ENCODE data around the gene GRM5.
"Not testable (repeated sequence)": the region's sequence is repeated elsewhere in the genome, so short reads cannot be mapped to it uniquely, and the experiment has no call there.

Gene GRM5

DNA sequence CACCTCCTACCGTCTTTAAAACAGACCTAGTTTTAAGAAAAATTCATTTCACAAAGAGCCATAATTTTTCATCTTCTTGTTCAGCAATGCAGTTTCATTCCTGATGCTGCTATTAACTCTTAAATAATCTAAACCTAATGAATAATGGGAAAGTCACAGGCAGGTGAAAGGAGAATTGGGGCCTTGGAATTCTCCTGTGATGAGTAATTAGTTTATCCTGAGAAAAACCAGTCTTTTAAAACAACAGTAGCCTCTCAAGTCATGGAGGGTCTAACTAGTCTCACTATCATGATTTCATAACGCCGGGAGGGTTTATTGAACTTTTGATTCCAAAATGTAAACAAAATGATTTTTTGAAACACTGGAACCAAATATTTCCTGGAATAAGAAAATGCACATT is 86.8 kb downstream of the GRM5 start:
- DNase-seq (ENCODE audit: insufficient read length, low spot score); FAIRE-seq: not testable (repeated sequence)

DNA sequence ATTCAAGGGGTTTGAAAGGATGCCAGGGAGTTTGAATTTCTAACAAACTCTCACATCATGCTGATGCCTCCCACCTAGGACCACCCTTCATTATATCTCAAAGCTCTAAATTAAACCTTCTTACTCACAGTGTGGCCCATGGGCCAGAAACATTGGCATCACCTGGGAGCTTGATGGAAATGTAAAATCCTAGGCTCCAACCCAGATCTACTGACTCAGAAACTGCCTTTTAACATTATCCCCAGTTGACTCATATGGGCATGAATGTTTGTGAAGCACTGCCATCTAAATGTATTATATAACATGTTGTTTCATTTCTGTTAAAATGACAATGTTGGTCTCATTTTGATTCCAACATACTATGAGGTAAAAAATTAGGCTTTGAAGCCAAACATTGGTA is 90.3 kb downstream of the GRM5 start:
- not testable (repeated sequence) for FAIRE-seq

DNA sequence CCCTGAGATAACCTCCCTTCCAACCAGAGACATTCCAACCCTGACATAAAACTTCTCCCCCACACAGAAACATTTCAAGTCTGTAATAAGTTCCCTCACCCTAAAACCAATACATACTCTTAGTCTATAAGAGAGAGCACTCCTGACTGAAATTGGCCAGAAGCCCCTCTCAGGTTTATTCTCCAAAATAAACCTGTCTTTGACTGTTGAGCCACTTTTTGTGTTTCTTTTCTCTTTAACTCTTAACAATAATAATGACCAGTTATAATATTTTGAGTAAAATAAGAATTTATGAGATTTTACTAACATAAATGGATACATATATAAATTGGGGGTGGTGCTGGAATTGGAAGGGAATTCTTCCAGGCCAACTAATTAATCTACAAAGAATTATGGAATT is 93.6 kb downstream of the GRM5 start:
- DNase-seq (ENCODE audit: insufficient read length, low spot score) (no peak), FAIRE-seq (no peak)

More for the DNA sequence above, 90.3 kb downstream of the GRM5 start:
- DNase-seq (ENCODE audit: insufficient read length, low spot score), result not testable (repeated sequence)

DNA sequence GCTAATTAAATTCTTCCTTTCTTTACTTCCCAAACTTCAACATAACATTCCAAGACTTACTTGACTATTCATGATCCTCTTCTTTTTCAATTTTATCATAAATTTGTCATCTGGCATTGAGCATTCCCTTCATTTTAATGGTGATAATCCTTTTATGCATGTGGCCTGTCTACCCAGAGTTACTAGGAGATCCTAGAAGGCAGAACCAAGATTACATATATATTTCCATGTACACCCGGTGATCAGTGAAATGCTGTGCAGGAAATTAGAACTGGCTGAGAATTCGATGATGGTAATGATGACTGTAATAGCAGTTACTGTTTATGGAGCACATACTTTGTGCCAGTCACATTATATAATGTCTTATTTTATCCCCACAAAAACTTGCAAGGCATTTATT is 104.2 kb downstream of the GRM5 start:
- FAIRE-seq; DNase-seq (ENCODE audit: insufficient read length, low spot score): not testable (repeated sequence)

DNA sequence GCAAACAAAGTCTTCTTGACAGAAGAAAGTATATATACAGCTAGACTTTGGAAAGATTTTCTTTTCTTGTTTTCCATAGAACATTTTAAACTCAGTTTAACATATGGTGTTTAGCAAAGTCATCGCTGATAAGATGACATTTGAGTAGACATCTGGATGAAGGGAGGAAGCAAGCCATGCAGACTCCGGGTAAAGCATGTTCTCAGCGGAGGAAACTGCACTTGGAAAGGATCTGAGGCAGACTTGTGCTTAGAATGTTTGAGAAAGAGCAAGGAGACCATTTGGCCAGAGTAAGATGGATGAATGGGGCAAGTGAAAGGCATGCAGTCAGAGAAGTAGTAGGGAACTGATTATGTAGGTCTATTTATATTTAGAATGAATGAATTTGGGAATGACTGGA is 105.9 kb downstream of the GRM5 start:
- DNase-seq (ENCODE audit: insufficient read length, low spot score), result not testable (repeated sequence)
- FAIRE-seq, result peak; percentile 48

DNA sequence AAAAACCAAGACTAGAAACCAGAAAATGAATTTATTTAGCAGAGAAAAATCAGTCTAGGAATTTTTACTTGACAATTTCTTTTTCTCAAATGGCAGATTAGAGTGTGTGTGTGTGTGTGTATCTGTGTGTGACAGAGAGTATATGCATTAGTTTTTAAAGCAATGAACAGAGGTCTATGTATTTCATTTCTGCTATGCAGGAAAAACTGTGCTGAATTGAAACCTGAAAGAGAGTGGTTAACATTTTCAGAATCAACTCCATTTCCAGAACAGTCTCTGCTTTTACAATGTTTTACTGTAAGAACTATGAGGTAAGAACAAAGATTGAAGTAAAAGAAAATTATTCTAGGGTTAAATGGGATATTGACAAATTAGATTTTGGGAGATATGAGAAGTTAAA is 114.8 kb downstream of the GRM5 start:
- DNase-seq (ENCODE audit: insufficient read length, low spot score), result no peak
- FAIRE-seq, result peak; percentile 28

DNA sequence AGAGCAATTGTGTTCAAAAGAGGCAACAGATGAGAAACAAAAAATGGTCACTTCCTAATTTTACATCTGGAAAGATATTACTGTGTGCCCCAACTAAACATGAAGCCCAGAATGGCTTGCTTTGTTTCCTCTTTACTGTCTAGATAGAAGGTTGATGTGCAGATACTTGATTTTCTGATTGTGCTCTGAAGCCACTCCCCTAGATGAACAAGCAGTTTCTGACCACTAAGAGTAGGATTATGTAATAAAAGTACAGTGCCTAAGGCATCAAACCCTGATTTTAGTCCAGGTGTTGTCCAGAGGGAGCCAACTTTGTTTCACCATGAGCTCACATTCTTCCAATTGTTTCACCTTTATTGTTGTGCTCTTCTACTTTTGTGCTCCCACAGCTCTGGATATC is 116.9 kb downstream of the GRM5 start:
- FAIRE-seq, result peak; percentile 76
- DNase-seq (ENCODE audit: insufficient read length, low spot score), result not testable (repeated sequence)

DNA sequence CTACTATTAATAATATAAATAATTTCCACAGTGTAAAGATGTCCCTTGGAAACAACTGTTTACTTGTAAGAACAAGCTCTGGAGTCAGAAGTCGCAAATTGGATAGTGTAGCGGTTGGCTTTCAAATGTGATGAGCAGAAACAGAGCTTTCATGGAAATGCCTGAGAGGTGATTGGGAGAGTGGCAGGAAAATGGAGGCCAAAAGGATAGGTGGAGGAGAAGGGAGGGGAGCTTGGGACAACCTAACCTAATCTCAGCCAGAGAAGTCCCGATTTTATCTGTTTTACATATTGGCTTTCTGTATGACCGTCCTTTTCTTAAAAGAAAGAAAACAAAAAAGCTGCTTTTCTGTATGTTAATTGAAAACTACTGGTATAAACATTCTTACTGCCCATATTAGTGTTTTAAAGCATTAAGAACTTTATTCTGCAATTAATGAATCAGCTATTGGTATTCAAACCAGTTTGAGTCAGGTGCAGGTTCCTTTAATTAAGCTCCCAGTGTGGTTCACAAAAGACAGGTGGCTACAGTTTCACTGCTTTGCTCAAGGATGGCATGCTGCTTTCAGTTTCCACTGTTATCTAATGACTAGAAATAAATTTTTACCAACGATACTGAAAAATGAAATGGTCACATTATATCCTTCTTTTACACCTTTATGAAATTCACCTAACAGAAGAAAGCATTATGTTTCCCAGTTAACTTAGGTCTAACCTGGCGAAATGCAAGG is 117.8 kb downstream of the GRM5 start:
- DNase-seq (ENCODE audit: insufficient read length, low spot score), result not testable (repeated sequence)
- FAIRE-seq, result peak; percentile 85

DNA sequence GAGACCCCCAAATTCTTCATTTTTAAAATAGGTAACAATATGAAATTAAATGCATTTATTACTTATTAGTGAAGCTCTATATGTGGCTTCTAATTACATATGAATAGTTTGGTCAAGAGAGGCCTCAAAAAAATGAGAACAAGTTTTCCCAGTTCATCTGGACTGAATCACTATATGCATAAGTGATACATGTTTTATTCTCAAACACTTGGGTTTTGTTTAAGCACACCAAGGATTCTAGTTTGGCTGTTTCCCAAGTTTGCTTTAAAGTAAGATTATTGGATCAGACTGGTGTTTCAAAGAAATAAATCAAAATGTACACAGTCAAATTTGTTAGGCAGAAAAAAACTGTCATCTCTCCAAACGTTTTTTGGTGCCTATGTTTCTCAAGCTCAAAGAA is 136.1 kb downstream of the GRM5 start:
- not testable (repeated sequence) for FAIRE-seq; DNase-seq (ENCODE audit: insufficient read length, low spot score)

DNA sequence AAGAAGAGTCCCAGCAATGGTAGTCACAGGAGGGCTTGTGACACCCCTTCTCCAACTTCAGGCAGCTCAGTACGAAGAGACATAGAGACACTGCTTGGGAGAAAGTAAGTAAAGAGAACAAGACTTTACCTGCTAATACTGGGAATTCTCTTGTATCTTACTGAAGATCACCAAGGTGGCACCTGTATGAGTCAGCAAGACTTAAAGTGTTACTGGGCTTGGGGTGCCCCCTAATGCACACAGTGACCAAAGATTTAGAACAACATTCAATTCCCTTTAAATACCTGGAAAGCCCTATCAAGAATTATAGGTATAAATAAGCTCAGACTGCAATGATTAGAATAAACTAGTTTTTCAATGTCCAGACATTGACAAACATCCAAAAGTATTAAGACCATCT is 148.7 kb downstream of the GRM5 start:
- not testable (repeated sequence) for FAIRE-seq; DNase-seq (ENCODE audit: insufficient read length, low spot score)

DNA sequence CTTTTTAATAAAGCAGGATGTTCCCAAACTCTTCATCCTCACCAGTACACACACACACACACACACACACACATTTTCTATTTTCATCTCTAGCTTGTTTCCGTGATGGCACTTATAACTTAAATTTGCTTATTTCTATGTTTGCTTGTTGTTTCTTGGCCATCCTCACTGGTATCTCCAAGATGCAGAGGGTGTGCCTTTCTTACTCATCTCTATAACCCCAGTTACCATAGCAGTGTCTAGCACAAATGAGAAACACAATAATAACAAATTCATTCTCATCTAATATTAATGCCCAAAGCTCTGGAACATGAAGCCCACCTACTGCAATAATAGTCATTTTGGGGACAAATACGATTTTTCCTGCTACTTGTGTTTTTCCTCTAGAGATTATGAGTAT is 156.3 kb downstream of the GRM5 start:
- DNase-seq (ENCODE audit: insufficient read length, low spot score), result no peak
- no peak for FAIRE-seq

DNA sequence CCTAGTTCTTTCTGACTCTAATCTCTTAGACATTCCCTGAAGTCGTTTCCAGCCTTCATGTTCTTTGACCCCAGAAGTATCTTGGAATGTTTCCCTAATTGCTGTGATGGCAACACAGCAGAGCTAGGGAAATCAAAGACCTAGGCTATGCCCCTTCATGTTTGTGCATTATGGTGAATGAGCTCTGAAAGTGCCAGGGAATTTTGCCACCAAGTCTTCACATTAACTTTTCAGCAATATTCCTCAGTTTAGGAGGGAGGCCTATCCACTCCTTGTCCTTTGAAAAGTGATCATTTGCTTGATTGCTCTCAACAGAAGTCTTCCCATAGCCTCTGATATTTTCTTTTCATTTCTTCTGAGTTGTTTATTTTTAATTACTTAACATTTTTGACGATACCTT is 164.3 kb downstream of the GRM5 start:
- not testable (repeated sequence) for DNase-seq (ENCODE audit: insufficient read length, low spot score); FAIRE-seq

DNA sequence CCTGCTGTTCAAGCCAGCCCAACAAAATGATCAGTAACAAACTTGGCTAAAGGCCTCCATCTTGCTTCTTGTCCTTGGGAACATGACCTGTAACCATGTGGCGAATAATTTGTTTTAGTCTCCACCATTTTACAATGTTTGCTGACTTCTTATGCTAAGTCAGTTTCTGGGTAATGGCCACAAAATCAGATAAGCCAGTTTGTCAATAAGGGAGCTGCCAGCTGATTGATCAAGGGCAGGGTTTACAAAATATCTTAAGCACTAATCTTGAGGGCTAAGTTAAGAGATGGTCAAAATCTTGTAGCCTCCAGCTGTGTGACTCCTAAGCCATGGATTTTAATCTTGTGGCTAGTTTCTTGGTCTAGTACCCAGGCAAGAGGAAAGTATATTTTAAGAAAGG is 176.9 kb downstream of the GRM5 start:
- FAIRE-seq, result peak; percentile 51
- DNase-seq (ENCODE audit: insufficient read length, low spot score), result not testable (repeated sequence)

DNA sequence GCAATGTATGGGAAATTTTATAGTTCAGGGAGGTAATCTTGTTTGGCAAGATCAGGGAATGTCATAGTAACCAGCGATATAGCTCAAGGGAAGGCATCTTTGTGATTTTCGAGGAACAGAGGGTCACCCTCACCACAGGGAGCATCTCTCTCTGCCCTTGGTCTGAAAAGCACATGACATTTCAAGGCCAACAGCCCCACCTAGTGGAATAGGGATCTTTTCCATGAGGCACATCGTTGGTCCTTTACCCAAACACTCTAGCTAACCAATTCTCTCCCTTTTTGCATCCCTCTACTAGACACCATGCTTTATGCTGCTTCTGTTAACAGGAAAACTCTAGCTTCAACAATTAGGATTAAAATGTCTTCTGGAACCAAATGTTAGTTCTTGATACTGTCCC is 179.0 kb downstream of the GRM5 start:
- DNase-seq (ENCODE audit: insufficient read length, low spot score) (no peak), FAIRE-seq (peak; percentile 82)

DNA sequence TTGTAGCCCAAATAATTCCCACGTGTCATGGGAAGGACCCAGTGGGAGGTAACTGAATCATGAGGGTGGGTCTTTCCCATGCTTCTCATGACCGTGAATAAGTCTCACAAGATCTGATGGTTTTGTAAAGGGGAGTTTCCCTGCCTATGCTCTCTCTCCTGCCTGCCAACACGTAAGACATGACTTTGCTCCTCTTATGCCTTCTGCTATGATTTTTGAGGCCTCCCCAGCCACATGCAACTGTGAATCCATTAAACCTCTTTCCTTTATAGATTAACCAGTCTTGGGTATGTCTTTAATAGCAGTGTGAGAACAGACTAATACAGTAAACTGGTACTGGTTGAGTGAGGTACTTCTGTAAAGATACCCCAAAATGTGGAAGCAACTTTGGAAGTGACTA is 183.0 kb downstream of the GRM5 start:
- not testable (repeated sequence) for FAIRE-seq; DNase-seq (ENCODE audit: insufficient read length, low spot score)

DNA sequence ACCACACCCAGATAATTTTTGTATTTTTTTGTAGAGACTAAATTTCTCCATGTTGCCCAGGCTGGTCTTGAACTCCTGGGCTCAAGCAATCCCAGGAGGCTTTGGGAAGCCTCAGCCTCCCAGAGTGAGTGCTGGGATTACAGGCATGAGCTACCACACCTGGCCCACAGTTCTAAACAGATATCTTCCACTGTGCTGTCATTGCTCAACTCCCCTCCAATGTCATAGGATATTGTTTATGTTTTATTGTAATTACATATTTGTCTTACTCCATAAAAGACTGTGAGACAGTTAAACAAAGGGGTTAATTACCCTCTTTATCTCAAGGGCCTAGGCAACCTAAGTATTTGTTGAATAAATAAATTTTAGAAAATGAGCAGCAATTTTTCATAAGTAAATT is 204.2 kb downstream of the GRM5 start:
- FAIRE-seq (no peak), DNase-seq (ENCODE audit: insufficient read length, low spot score) (no peak)

DNA sequence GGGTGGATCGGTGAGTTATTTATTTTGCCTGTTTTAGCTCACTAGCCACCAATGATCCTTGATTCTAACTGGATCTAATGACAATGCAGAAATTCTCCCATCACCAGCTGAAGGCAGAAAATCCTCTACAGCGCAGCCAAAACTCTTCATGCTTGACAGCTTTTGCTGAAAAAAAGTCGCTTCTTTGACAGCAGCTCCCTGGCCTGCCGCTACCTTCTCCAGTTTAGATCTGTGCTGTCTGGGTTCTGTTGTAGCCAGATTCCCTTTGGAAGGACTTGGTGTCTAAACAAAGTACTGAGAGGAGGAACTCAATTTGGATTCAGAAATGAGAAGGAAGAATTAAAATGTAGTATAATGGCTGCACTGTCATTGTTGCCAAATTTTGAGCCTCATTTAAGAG is 205.4 kb downstream of the GRM5 start:
- DNase-seq (ENCODE audit: insufficient read length, low spot score); FAIRE-seq: not testable (repeated sequence)

DNA sequence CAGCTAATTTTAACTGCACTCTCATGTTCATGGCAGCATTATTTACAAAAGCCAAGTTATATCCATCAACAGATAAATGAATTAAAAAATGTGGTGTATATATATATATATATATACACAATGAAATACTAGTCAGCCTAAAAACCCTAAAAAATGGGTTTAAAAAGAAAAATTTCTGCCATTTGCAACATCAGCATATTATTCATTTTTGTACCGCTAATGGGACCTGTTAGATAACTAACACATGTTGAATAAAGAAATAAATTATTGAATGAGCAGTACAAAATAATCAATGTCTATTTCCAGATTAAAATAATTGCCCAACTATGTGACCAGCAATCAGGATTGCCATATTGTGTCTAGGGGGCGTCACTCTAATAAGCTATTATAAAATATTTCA is 211.8 kb downstream of the GRM5 start:
- FAIRE-seq, result not testable (repeated sequence)

DNA sequence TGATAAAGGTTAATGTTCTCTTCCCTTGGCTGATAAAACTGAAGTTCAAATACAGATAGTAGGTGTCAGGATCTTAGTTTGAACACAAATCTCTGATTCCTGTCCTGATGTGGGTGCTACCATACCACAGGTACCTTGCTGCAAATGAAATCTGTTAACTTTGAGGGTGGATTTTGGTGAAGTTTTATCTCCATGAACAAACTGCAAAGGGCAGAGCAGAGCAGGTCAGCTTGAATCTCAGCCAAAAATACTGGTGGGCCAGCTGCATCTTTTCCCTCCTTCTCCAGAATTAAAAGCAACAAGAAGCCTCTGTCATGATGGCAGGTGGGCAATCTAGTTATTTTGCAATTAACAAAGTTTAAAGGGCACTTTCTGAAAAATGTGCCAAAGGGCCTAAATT is 214.2 kb downstream of the GRM5 start:
- FAIRE-seq; DNase-seq (ENCODE audit: insufficient read length, low spot score): not testable (repeated sequence)

More for the DNA sequence above, 211.8 kb downstream of the GRM5 start:
- not testable (repeated sequence) for DNase-seq (ENCODE audit: insufficient read length, low spot score)

DNA sequence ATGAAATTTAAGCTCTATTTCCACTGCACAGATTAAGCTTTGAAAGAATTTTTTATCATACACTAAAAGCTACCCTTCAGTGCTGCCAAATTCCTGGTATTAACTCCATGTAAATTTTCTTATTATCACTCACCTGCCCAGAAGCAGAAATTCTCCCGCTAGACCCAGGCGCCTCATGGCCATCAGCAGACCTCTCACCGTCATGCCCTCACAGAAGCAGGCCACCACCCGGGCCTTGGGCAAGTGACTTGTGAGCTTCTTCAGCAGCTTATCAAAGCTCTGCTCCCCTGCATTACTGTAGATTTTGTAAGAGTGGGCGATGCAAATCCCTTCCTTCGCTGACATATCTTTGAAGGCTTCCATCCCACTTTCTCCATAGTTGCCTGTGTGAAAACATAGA is 216.0 kb downstream of the GRM5 start:
- not testable (repeated sequence) for FAIRE-seq; DNase-seq (ENCODE audit: insufficient read length, low spot score)

DNA sequence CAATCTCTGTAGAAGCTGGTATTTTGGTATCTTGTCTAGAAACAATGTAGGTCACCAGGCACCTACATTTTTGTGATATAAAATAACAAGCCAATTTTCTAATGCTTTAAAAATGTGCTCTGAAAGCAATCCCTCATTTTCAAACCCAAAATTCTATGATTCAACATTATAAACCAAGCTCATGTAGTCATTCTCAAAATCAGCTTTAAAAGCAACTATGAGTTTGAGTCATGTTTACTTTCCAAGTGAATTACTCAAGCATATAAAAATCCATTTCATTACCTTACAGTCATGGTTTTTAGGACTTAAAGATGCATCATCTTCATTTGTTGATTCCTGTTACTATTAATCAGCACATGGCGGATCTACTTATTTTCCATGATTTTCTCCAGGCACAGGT is 216.4 kb downstream of the GRM5 start:
- FAIRE-seq, result no peak
- DNase-seq (ENCODE audit: insufficient read length, low spot score), result no peak

DNA sequence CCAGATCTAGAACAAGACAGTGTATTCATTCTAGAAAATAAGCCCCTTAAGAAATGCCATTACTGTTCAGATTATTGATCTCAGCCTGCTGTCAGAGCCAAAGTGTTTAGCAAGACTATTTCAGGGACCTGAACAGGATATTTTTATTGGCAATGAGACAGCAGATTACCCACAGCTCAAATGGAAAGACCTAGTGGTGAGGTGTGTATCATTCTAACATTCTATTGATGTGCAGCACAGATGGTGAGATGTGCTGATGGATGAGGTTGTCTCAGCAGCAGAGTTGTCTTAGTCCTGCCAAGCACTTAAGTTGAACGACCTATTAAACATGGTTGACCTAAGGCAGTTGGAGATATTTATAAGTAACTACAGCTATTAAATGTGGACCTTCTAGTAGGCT is 219.5 kb downstream of the GRM5 start:
- DNase-seq (ENCODE audit: insufficient read length, low spot score); FAIRE-seq: not testable (repeated sequence)

Data from GM19239 (cell line).